NK-92 (cell line): ENCODE results near the gene DNAAF1.

Source experiments
- DNase-seq: peaks from one replicate; lab custom pipeline; 2025; ENCODE audit not compliant: unreplicated experiment; lab: John Stamatoyannopoulos, UW

DNAAF1 gene

DNA sequence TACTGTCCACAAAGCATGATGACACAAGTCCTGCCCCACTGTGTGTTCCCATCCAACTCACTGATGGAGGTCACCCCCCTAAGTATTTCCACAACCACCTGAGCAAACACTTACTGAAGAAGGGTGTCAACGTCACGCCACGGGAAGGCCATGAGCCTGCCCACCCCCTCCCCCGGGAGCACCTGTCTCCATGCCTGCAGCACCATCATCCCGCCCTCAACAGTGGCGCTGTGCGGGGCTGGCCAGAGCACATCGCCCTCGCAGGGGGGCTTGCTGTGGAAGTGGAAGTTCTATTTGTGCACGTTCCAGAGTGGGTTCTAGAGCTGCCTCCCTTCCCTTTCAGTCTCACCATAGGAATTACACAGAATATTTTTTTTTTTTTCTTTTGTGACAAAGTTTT is 24.1 kb upstream of the DNAAF1 start:
- DNase-seq = no peak

DNA sequence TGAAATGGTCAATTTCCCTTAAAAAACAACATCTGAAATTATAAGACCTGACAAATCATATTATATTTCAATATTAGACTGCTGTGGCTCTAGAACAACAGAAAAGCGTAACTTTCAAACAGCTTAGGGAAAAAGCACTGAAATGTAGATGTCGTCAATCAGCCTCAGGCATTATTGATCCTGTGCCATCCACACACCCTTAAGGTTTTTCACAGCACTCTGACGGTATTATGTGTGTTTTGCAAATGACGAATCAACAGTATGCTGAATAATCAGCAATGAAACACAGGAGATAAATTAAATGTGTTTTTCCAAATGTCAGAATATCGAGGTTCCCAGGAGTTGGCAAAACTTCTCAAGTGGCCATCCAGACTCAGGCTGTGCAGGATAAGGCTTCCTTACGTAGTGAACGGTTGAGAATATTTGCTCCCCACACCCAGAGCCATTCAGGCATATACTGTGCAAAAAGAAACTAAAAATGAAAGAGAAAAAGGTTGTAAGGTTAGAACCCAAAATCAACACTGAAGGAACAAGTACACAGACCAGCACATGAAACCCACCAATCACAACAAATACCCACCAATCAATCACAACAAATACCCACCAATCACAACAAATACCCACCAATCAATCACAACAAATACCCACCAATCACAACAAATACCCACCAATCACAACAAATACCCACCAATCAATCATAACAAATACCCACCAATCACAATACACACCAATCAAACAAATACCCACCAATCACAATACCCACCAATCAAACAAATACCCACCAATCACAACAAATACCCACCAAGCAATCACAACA is 20.6 kb upstream of the DNAAF1 start:
- no peak for DNase-seq

DNA sequence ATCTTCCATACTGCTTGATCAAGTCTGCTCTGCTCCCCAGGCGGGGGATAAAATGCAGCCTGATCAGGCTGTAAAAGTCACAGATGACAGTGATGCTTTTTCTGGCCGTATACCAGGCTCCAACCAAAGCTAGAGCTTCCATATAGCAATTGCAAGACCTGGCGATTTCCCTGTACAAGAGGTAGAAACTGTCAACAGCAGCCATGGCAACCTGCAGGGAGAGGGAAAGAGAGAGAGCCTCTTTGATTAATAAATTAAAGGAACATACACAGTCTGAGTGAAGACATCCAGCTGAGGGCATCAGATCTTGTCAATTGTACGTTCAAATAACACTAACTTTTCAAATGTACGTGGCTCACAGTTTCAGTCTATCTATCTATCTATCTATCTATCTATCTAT is 14.0 kb upstream of the DNAAF1 start:
- no peak for DNase-seq

DNA sequence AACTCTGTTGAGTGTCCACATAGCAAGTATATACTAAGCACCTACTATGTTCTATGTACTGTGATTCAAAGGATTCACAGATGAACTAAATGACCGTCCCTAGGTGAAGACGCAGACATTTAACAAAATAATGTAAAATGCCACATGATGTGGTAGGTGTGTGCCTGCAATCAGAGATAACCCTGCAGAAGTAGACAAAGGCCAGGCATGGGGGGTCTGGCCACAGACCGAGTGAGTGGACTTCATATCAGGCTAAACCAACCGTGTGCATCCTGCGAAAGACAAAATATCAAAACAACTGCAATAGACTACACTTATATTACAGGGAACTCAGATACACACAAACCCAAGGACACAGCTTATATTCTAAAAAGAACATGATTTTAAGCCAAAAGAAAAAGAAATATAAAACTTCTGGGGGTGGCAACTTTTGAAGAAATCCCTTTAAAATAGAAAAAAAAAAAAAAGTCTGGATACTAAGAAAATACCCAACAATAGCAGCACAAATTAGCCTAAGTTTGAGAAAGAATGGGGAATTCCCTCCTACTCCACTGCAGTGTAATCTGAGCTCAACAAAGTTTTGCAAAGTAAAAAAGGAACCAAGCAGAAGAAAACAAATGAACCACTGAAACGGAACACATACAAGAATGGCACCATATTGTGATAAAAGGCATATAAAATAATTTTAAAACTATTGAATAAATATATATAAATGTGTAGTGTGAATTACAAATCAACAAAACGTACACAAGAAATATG is 12.4 kb upstream of the DNAAF1 start:
- DNase-seq = no peak

DNA sequence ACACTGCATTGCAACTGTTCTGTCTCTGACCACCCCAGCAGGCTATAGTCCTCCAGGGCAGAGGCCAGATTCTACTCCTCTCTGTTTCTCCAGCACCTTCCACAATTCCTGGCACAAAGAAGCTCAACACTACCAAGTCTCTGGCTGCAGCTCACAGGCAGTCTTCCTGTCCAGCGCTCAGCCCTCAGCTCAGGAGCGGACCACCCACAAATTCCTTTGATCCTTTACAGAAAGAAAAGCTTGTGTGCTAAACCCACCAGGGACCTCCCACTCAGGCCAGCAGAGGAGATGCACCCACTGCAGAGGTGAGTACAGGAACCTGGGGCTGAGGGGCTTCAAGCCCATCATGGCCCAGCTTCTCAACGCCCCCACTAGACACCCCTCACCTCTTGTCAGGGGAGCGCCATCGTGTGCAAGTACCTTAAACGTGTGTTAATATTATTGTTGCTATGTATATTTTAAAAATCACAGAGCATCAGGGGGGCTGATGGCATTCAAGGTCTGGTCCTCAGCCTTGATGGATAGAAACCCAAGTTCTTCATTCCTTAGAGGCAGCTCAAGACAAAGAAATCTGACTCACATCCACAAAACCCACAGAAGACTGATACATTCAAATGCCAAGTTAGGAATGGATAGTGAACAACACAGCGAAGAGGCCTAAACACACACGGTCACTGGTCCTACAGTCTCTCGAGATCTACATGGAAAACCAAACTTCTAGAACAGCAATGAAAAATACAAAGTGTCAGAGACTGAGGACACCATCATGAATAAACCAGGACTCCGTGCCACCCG is 8.6 kb upstream of the DNAAF1 start:
- no peak for DNase-seq

DNA sequence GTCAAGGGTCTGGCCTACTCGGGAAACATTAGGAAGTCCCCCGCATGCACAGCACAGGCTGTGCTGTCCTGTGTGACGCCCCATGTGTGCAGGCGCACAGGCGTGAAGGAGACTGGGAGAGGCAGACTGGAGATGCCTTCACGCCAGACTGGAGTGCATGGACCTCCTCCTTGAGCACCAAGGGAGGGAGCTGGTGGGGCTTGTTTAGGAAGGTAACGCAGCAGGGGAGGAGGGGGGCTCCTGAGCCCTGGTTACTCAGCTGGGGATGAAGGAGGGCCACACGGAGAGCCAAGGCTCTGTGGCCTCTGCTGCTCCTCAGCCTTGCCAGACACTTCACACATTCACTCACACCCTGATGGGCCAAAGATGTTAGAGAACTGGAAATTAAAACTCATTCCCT is 7.8 kb upstream of the DNAAF1 start:
- no peak for DNase-seq

DNA sequence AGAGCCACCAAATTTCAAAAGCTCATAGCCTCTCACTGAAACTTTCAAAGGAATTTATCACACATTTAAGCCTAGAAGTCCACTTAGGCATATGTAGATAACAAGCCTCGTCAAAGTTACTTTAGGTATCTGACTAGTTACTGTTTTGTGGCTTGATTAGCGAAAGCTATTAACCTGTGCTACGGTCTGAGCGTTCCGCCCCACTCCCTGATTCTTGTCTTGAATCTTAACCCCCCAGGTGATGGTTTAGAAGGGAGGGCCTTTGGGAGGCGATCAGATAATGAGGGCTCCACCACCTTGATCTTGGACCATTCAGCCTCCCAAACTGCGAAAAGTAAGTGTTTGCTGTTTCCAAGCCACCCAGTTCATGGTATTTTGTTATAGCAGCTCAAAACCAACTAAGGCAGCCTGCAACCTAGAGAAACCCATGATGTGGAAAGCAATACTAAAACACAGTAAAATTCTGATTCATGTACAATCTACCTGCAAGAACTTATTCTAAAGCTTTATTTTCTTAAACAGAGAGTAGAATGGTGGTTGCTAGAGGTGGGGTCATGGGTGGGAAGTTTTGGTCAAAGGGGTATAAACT is 7.2 kb upstream of the DNAAF1 start:
- DNase-seq = no peak

DNA sequence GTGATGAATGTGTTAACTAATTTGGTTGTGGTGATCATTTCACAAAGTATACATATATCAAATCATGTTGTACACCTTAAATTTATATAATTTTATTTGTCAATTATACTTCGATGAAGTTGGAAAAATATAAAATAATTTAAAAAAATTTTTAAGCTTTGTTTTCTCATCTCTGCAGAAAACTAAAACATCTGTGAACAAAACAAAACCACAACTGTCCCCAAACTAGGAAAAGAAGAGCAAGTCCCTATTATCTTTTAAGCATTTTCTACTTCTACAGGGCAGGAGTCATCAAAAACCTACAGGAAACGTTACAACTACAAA is 6.6 kb upstream of the DNAAF1 start:
- no peak for DNase-seq

DNA sequence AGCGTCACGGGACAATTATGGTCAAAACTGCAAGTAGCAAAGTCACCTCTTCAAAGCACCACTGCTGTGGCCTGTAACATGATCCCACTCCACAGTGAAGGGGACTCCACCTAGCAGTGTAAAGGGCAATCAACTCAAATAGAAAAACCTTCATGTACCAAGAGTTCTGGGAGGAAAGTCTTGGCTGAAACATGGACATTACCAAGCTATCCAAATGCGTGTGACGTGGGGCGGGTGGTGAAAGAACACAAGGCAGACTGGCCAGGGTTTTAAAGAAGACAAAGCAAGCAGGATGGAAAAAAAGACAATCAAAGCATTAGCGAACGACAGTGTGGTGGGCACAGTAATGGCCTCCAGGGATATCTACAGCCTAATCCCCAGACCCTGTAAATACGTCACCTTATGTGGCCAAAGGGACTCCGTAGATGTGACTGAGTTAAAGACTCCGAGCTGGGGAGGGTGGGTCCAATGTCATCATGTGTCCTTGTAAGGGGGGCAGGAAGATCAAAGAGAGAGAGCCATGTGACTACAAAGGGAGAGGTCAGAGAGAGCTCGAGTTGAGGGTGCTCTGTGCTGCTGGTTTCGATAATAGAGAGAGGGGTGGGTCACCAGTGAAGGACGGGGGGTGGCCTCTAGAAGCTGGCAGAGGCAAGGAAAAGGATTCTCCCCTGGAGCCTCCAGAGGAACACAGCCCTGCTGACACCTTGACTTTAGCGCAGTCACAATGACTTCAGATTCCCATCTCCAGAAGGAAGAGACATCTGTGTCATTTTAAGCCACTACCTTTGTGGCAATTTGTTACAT is 6.1 kb upstream of the DNAAF1 start:
- no peak for DNase-seq

DNA sequence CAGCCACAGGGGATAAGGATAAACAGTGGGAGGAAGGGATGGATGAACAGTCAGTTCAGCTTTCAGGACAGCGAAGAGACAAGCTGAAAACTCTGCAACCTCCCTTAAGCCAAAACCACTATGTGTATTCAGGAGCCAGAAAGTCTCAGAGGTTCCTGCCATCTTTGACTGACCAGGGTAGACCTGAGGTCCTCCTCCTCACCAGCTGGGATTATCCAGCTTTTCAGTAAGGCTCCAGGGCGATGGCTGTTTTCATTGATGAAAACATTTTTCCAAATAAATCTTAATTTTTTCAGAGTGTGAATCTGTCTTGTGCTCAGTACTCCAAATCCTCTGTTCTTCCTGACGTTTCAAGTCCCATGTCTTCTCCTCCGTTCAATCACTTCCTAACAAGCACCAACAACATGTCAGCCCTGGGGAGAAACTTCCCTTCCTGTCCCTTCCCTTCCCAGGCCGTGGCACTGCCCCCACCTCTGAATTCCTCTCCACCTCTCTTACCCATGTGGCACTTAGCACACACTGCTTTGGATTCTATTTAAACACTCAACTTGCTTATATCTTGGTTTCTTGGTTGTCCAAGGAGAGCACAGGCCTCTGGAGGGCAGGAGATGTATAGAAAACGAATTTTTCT is 5.4 kb upstream of the DNAAF1 start:
- no peak for DNase-seq

DNA sequence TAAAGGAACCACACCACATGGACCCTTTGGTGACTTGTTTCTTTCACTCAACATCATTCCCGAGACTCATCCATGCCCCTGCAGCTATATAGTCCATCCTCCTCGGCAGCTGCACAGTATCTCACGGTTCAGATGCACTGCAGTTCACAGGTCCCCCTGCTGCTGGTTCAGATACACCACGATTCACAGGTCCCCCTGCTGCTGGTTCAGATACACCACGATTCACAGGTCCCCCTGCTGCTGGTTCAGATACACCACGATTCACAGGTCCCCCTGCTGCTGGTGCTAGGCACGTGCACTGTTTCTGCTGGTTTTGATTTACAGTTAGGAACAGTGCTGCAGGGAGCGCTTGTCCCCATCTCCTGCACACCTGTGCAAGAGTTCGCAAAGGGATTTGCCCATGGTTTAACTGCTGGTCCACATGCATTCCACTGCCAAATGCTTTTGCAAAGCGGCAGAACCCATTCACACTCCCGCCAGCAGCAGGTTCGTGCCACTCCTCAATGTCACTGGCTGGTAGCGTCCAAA is 3.9 kb upstream of the DNAAF1 start:
- DNase-seq = no peak

DNA sequence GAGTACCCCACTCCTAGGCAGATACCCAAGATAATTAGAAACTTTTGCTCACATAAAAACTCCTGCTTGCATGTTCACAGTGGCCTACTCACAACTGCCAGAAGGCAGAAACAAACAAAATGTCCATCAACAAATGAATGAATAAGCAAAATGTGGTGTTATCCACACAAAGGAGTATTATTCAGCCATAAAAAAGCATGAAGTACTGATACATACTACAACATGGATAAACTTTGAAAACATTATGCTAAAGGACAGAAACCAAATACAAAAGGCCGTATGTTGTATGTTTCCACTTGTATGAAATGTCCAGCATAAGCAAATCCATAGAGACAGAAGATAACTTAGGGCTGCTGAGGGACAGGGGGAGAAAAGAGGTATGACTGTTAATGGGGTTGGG is 2.0 kb upstream of the DNAAF1 start:
- no peak for DNase-seq

DNA sequence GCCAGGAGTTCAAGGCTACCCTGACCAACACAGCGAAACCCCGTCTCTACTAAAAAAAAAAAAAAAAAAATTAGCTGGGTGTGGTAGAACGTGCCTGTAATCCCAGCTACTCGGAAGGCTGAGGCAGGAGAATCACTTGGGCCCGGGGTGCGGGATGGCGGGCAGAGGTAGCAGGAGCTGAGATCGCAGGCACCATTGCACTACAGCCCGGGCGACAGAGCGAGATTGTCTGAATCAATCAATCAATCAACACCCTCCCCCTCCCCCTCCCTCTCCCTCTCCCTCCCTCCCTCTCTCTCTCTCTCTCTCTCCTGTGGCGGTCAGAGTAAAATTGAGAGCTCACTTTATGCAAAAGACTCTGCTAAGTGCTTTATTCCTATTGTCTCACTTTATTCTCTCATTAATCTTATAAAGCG is 1.3 kb upstream of the DNAAF1 start:
- DNase-seq = no peak

DNA sequence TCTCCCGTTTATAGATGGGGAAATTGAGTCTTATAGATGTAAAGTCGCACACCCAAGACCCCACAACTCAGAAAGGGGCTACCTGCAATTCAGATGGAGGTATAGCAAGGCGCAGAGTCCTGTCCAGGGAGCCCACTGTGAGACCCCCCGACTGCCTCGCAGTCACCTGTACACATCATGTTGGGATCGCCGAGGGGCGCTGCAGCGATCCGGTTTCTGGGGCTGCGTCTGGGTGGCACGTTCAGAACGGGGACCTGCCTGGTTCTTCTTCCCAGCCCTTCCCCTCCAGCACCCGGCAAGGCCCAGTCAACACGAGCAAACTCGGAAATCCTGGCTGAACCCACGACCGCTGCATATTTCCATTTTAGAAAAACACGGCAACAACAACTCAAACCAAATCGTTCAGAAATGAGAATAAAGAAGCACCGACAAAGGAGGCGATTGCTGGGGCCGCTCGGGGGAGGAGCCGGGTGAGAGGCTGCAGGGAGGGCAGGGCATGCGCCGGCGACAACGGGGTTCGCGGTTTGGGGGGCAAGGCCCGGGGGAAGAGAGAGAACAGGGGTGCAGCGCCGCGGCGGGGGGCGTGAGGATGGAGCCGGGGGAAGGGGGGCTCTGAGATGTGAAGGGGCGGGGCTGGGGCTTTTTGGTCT is 774 bp upstream of the DNAAF1 start:
- DNase-seq = no peak

DNA sequence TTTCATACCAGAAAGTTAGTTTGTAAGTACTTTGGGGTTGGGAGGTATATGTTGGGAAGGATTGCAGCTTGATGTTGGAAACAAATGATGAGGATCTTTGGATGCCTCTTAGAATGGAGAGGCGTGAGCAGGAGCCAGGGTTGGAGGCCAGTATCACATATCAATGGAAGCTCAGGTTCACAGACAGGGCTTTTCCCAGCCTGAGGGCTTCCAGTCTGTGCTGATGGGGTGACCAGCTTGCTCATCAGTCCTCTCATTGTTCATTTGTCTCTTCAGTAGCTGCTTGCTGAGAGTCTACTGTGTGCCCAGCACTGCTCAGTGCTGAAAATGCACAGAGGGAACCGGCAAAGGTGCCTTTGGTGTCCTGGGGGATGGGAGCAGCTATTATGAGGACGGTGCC is 5.8 kb downstream of the DNAAF1 start:
- DNase-seq = no peak

DNA sequence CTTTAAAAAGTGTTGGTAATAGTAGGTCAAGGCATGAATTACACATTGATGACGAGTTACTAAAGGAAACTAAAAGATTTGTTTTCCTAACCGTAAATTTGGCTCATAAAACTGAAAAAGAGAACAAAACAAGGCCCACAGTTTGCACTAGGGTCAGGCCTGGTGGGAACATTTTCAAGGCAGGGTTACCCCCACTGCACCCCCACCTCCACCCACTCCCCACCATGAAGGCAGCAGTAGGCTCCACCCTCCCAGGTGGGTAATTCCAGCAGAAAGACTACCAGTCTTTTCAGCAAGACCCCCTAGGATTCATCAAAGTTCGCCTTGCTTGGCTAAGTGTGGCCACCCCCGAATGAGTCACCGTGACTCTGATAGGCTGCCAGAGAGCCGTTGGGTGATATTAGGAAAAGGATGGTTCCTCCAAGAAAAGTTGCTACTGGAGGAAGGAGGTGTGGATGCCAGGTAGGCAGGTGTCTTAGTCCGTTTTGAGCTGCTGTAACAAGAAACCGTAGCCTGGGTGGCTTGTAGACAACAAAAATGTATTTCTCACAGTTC is 8.6 kb downstream of the DNAAF1 start:
- no peak for DNase-seq

DNA sequence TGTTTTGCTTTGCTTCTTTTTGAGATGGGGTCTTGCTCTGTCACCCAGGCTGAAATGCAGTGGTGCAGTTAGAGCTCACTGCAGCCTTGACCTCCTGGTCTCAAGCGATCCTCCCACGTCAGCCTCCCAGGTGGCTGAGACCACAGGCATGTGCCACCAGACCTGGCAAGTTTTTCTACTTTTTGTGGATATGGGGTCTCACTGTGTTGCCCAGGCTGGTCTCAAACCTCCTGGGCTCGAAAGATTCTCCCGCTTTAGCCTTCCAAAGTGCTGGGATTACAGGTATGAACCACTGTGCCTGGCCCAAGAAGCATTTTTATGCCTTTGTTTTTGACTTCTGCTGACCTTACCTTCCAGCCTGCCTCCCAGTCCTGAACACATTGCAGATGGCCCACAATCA is 10.1 kb downstream of the DNAAF1 start:
- no peak for DNase-seq

DNA sequence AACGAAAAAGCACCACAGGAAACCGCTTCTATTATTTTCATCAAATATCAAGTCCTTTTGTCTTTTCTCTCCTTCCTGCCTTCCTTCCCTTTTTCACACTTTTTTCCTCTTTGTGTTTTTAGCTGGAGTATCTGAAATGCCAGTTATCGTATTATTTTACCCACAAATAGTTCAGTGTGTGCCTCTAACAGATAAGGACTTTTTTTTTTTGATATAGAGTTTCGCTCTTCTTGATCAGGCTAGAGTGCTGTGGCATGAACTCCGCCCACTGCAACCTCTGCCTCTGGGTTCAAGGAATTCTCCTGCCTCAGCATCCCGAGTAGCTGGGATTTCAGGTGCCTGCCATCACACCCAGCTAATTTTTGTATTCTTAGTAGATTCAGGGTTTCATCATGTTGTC is 10.7 kb downstream of the DNAAF1 start:
- DNase-seq = no peak

DNA sequence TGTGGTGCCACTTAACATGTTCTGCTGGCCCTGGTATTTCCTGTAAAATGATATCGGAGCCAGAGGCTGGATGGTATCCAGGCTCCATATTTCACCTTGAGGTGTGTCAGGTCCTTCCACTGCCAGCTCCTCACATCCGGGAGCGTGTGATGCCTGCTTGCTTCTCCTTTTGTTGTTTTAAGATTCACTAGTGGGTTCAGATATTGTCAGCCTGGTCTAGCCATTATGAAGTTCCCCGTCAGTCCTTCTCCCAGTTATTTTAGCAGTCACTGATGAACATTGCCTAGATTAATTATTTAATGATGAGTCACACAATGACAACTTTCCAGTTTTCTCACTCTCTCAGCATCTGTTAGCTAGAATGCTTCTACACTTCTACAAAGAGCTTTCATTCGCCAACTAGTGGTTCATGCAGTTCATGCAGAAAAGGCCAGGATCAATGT is 11.3 kb downstream of the DNAAF1 start:
- no peak for DNase-seq
